WTC11 (cell line): Measurements from ENCODE around the gene CAMKK2. TPM values are rescaled to one million over a fixed set of nuclear protein-coding genes. Genes with fewer than 3 reads are reported as not detected.
A peak's percentile ranks its signal among the peaks of the same experiment; 100 is the strongest.

Source experiments
- ATAC-seq: fragments of 200-7000 bp; cut with Tn5 transposase; 2 replicates; pipeline ENCODE4 v1.10.0; 2021; ENCODE audit warnings: mild to moderate bottlenecking, moderate library complexity
- CTCF ChIA-PET: fragments of 300-600 bp; sonication (Branson Sonifier 250); formaldehyde crosslinking; loops from one replicate; lab custom pipeline; 2021; ENCODE audit warnings: antibody characterized with exemption; lab: Charles Lee
- POLR2A ChIA-PET: fragments of 350-600 bp; sonication (Branson Sonifier 250); formaldehyde crosslinking; loops from one replicate; lab custom pipeline; 2021; ENCODE audit warnings: antibody characterized with exemption; lab: Charles Lee
- DNase-seq: peaks from one replicate; pipeline ENCODE4 v3.0.0; 2021; ENCODE audit warnings: low spot score
- H3K27ac Mint-ChIP-seq: 2 replicates; pipeline ENCODE4 v1.8.0; 2021; ENCODE audit warnings: mixed read lengths
- H3K27me3 Mint-ChIP-seq: 2 replicates; pipeline ENCODE4 v1.8.0; 2021; ENCODE audit warnings: low read depth, mild to moderate bottlenecking, moderate library complexity, mixed read lengths
- H3K36me3 Mint-ChIP-seq: 2 replicates; pipeline ENCODE4 v1.8.0; 2021; ENCODE audit warnings: mixed read lengths
- H3K4me1 Mint-ChIP-seq: 2 replicates; pipeline ENCODE4 v1.8.0; 2022; ENCODE audit warnings: mixed read lengths
- H3K4me3 Mint-ChIP-seq: 2 replicates; pipeline ENCODE4 v1.8.0; 2021; ENCODE audit warnings: mild to moderate bottlenecking, moderate library complexity, mixed read lengths
- H3K9me3 Mint-ChIP-seq: 2 replicates; pipeline ENCODE4 v1.8.0; 2021; ENCODE audit warnings: mixed read lengths
- E2F1 ChIP-seq: sonication (generic); formaldehyde crosslinking; IDR thresholded peaks from 2 replicates; pipeline ENCODE4 v1.8.0; 2022; ENCODE audit warnings: mild to moderate bottlenecking, missing genetic modification reagents
- E2F5 ChIP-seq: sonication (generic); formaldehyde crosslinking; IDR thresholded peaks from 2 replicates; pipeline ENCODE4 v1.8.1; 2022; ENCODE audit warnings: mild to moderate bottlenecking, moderate library complexity, missing genetic modification reagents
- ETV6 ChIP-seq: sonication (generic); formaldehyde crosslinking; IDR thresholded peaks from 2 replicates; pipeline ENCODE4 v1.8.1; 2022; ENCODE audit warnings: mild to moderate bottlenecking, missing genetic modification reagents
- FOXP4 ChIP-seq: sonication (generic); formaldehyde crosslinking; IDR thresholded peaks from 2 replicates; pipeline ENCODE4 v1.8.0; 2022; ENCODE audit warnings: mild to moderate bottlenecking, missing genetic modification reagents
- USF1 ChIP-seq: sonication (generic); formaldehyde crosslinking; IDR thresholded peaks from 2 replicates; pipeline ENCODE4 v1.8.0; 2022; ENCODE audit warnings: mild to moderate bottlenecking, missing genetic modification reagents
- ZNF138 ChIP-seq: sonication (generic); formaldehyde crosslinking; conservative IDR thresholded peaks from 2 replicates; pipeline ENCODE4 v1.8.1; 2022; ENCODE audit warnings: mild to moderate bottlenecking, moderate library complexity, missing genetic modification reagents
- ZNF416 ChIP-seq: fragments of 250-450 bp; sonication (Bioruptor Pico); IDR thresholded peaks from 2 replicates; pipeline ENCODE4 v1.9.0; 2021; ENCODE audit warnings: mild to moderate bottlenecking, inconsistent platforms
- ZNF512 ChIP-seq: sonication (generic); formaldehyde crosslinking; IDR thresholded peaks from 2 replicates; pipeline ENCODE4 v1.8.1; 2022; ENCODE audit warnings: missing genetic modification reagents, borderline replicate concordance
- ZNF532 ChIP-seq: fragments of 250-450 bp; sonication (Bioruptor Pico); IDR thresholded peaks from 2 replicates; pipeline ENCODE4 v1.9.0; 2021; ENCODE audit warnings: mild to moderate bottlenecking, borderline replicate concordance
- ZSCAN18 ChIP-seq: fragments of 250-450 bp; sonication (Bioruptor Pico); IDR thresholded peaks from 2 replicates; pipeline ENCODE4 v2.1.2; 2022; ENCODE audit warnings: mild to moderate bottlenecking, moderate library complexity
- total RNA-seq: library from RNA; stranded (reverse); gene quantifications from 3 replicates; pipeline ENCODE4 v1.2.3, GENCODE V29; 2021

CAMKK2 gene
- total RNA-seq, 1 experiment from 2014 or later = 36.5 TPM

- ATAC-seq (no peak), DNase-seq (no peak)
- Mint-ChIP-seq H3K27me3 (no peaks in the 10 kb centered on the region), H3K4me3 (no peak overlapping the region), H3K36me3 (peaks cover 37% of the 10 kb centered on the region), H3K27ac (no peak overlapping the region), H3K9me3 (peaks cover 10% of the 10 kb centered on the region), H3K4me1 (no peaks in the 10 kb centered on the region)
- ChIA-PET POLR2A (no interaction called here), CTCF (no interaction called here)
- TF ChIP-seq USF1 (CRISPR knock-in tag) = no peak
- no peak for TF ChIP-seq ZNF138 (CRISPR knock-in tag)
- TF ChIP-seq ZNF416 (CRISPR knock-in tag) = no peak
- TF ChIP-seq ZNF532 (CRISPR knock-in tag) = no peak
Observed at GRCh38 chr12:121248622-121249021, 47.9 kb downstream of the CAMKK2 start.

- Mint-ChIP-seq H3K4me3 (no peak overlapping the region), H3K27me3 (no peaks in the 10 kb centered on the region), H3K4me1 (no peaks in the 10 kb centered on the region), H3K9me3 (no peaks in the 10 kb centered on the region), H3K27ac (0 out of 2 replicates have a peak overlapping the region, but pooled peaks have one; percentile 12), H3K36me3 (peaks cover 27% of the 10 kb centered on the region)
- ATAC-seq = no peak
- TF ChIP-seq E2F1 (CRISPR knock-in tag) (no peak), ZSCAN18 (no peak), ETV6 (CRISPR knock-in tag) (no peak), FOXP4 (CRISPR knock-in tag) (no peak), ZNF512 (CRISPR knock-in tag) (no peak), E2F5 (CRISPR knock-in tag) (no peak)
- POLR2A ChIA-PET = no interaction called here
- CTCF ChIA-PET = interaction anchor here (0.5 kb wide), 1 partner anchor 427 kb away, joined by 5 read pairs; no protein-coding TSS in a partner anchor
- DNase-seq = no peak
Observed at GRCh38 chr12:121246893-121247557, 49.5 kb downstream of the CAMKK2 start.
